Muscle of leg (tissue), 11 donors: ENCODE data around the gene ABTB2. TPM values are rescaled to one million over a fixed set of nuclear protein-coding genes. Genes with fewer than 3 reads are reported as not detected.

Experiments used
- DNase-seq: peaks from one replicate; pipeline ENCODE4 v3.0.0; 2013
- H3K27ac ChIP-seq: one replicate; pipeline ENCODE4 v1.5.1; 2013; ENCODE audit warnings: mild to moderate bottlenecking, low read length, control low read depth
- H3K27me3 ChIP-seq: one replicate; pipeline ENCODE4 v1.6.1; 2013; ENCODE audit warnings: low read length; ENCODE audit not compliant: control insufficient read depth, insufficient read depth
- H3K36me3 ChIP-seq: one replicate; pipeline ENCODE4 v1.6.1; 2013; ENCODE audit warnings: low read length; ENCODE audit not compliant: control insufficient read depth, insufficient read depth
- H3K4me1 ChIP-seq: one replicate; pipeline ENCODE4 v1.6.1; 2013; ENCODE audit warnings: low read length; ENCODE audit not compliant: control insufficient read depth, insufficient read depth
- H3K4me3 ChIP-seq: one replicate; pipeline ENCODE4 v1.5.1; 2013; ENCODE audit warnings: low read length, control low read depth
- H3K9me3 ChIP-seq: replicated peaks from 2 replicates; pipeline ENCODE4 v1.6.1; 2013; ENCODE audit warnings: low read depth, low read length; ENCODE audit not compliant: control insufficient read depth
- WGBS: methylation state at CpG from one replicate; pipeline ENCODE4 v1.1.5; 2013; ENCODE audit warnings: missing lambda C conversion rate; ENCODE audit not compliant: insufficient coverage; 5-methylcytosine and 5-hydroxymethylcytosine counted together
- polyA plus RNA-seq, 8 donors: library from polyadenylated mRNA; unstranded; fragments of 120-200 nt; gene quantifications; one replicate each; pipeline versions ENCODE4 v1.2.1 to v1.2.3, GENCODE V29; 2013; ENCODE audit warnings: inconsistent platforms in 1 of 8, low replicate concordance in 1 of 8; ENCODE audit not compliant: insufficient read length in 8 of 8, insufficient read depth in 1 of 8
- total RNA-seq: library from RNA; stranded (reverse); fragments of 120-200 nt; gene quantifications from one replicate; pipeline ENCODE4 v1.2.4, GENCODE V29; 2013

Gene ABTB2
- total and polyA plus RNA-seq, 9 donors = 3.5 to 8.5 (median 6.5) TPM

- Histone ChIP-seq H3K27ac (no peak overlapping the region), H3K36me3 (no peaks in the 10 kb centered on the region), H3K4me1 (peaks cover 32% of the 10 kb centered on the region), H3K9me3 (no peaks in the 10 kb centered on the region), H3K4me3 (no peak overlapping the region), H3K27me3 (peaks cover 16% of the 10 kb centered on the region)
- DNase-seq = no peak
These were observed 3.0 kb downstream of the ABTB2 start for GRCh38 chr11:34354782-34355181.

GRCh38 chr11:34353881-34354280 is 3.9 kb downstream of the ABTB2 start:
- no peaks in the 10 kb centered on the region for H3K36me3 ChIP-seq
- H3K4me1 ChIP-seq = peaks cover 39% of the 10 kb centered on the region
- no peak overlapping the region for H3K27ac ChIP-seq
- no peak for DNase-seq
- H3K9me3 ChIP-seq = no peaks in the 10 kb centered on the region
- H3K27me3 ChIP-seq = peaks cover 16% of the 10 kb centered on the region
- 78% methylated on average over 3 of the region's 4 CpGs for WGBS
- H3K4me3 ChIP-seq = no peak overlapping the region

GRCh38 chr11:34351687-34352469 is 5.9 kb downstream of the ABTB2 start:
- no peaks in the 10 kb centered on the region for H3K36me3 ChIP-seq

GRCh38 chr11:34351051-34351450 is 6.8 kb downstream of the ABTB2 start:
- WGBS = 66% methylated on average over 2 of the region's 3 CpGs
- H3K36me3 ChIP-seq = no peaks in the 10 kb centered on the region
- peaks cover 45% of the 10 kb centered on the region for H3K4me1 ChIP-seq
- peaks cover 7% of the 10 kb centered on the region for H3K27me3 ChIP-seq
- H3K4me3 ChIP-seq = no peak overlapping the region
- no peak for DNase-seq
- H3K9me3 ChIP-seq = no peaks in the 10 kb centered on the region
- H3K27ac ChIP-seq = no peak overlapping the region

More at GRCh38 chr11:34351687-34352469, 5.9 kb downstream of the ABTB2 start:
- peaks cover 44% of the 10 kb centered on the region for H3K4me1 ChIP-seq
- H3K27me3 ChIP-seq = peaks cover 14% of the 10 kb centered on the region
- no peak for DNase-seq
- WGBS = no CpG with 5 or more reads among the region's 4 CpGs
- H3K27ac ChIP-seq = no peak overlapping the region
- H3K4me3 ChIP-seq = no peak overlapping the region
- H3K9me3 ChIP-seq = no peaks in the 10 kb centered on the region

- peaks cover 50% of the 10 kb centered on the region for H3K4me1 ChIP-seq
- H3K36me3 ChIP-seq = no peaks in the 10 kb centered on the region
- H3K27ac ChIP-seq = no peak overlapping the region
- no peaks in the 10 kb centered on the region for H3K27me3 ChIP-seq
- no peak overlapping the region for H3K4me3 ChIP-seq
- DNase-seq = no peak
- H3K9me3 ChIP-seq = no peaks in the 10 kb centered on the region
- WGBS = 77% methylated on average over 5 of the region's 6 CpGs
These were observed 7.9 kb downstream of the ABTB2 start for GRCh38 chr11:34349882-34350281.

- Histone ChIP-seq H3K4me1 (peaks cover 59% of the 10 kb centered on the region), H3K27ac (no peak overlapping the region), H3K36me3 (no peaks in the 10 kb centered on the region), H3K9me3 (no peaks in the 10 kb centered on the region), H3K27me3 (no peaks in the 10 kb centered on the region), H3K4me3 (no peak overlapping the region)
- 33% methylated on average over 1 of the region's 2 CpGs for WGBS
- DNase-seq = no peak
These were observed 8.9 kb downstream of the ABTB2 start for GRCh38 chr11:34348919-34349318.

- WGBS = 36% methylated on average over 2 of the region's 2 CpGs
- Histone ChIP-seq H3K9me3 (no peaks in the 10 kb centered on the region), H3K36me3 (no peaks in the 10 kb centered on the region), H3K4me3 (no peak overlapping the region), H3K27ac (no peak overlapping the region), H3K4me1 (peaks cover 65% of the 10 kb centered on the region), H3K27me3 (no peaks in the 10 kb centered on the region)
- DNase-seq = peak; percentile 66
These were observed 9.7 kb downstream of the ABTB2 start for GRCh38 chr11:34348096-34348495.

GRCh38 chr11:34346551-34346950 is 11.3 kb downstream of the ABTB2 start:
- peak overlapping the region; percentile 95 for H3K27ac ChIP-seq
- DNase-seq = peak; percentile 81
- no peak overlapping the region for H3K4me3 ChIP-seq
- H3K4me1 ChIP-seq = peaks cover 74% of the 10 kb centered on the region
- 50% methylated on average over 4 of the region's 6 CpGs for WGBS
- no peaks in the 10 kb centered on the region for H3K36me3 ChIP-seq
- H3K27me3 ChIP-seq = no peaks in the 10 kb centered on the region
- H3K9me3 ChIP-seq = no peaks in the 10 kb centered on the region

- Histone ChIP-seq H3K36me3 (no peaks in the 10 kb centered on the region), H3K4me3 (no peak overlapping the region), H3K4me1 (peaks cover 75% of the 10 kb centered on the region), H3K27me3 (no peaks in the 10 kb centered on the region), H3K27ac (peak overlapping the region; percentile 95), H3K9me3 (no peaks in the 10 kb centered on the region)
- 26% methylated on average over 6 of the region's 8 CpGs for WGBS
- DNase-seq = peak; percentile 94
These were observed 11.8 kb downstream of the ABTB2 start for GRCh38 chr11:34345991-34346480.

GRCh38 chr11:34345540-34345876 is 12.3 kb downstream of the ABTB2 start:
- 80% methylated on average over 2 of the region's 3 CpGs for WGBS
- no peak overlapping the region for H3K4me3 ChIP-seq
- peaks cover 75% of the 10 kb centered on the region for H3K4me1 ChIP-seq
- peak; percentile 87 for DNase-seq
- H3K9me3 ChIP-seq = no peaks in the 10 kb centered on the region
- H3K36me3 ChIP-seq = no peaks in the 10 kb centered on the region
- H3K27me3 ChIP-seq = no peaks in the 10 kb centered on the region
- peak overlapping the region; percentile 95 for H3K27ac ChIP-seq
